IMR-90 (cell line): ENCODE measurements around the gene ANO2. TPM values are rescaled to one million over a fixed set of nuclear protein-coding genes. Genes with fewer than 3 reads are reported as not detected.

Source experiments
- microRNA-seq, 2 experiments: library from miRNA; stranded (forward) in 1 of 2; unstranded in 1 of 2; fragments of 10-50 nt in 1 of 2; fragments of <30 nt in 1 of 2; gene quantifications in 1 of 2; microRNA quantifications in 1 of 2; one replicate each; pipeline versions ENCODE3 to v1.1.0; 2013 to 2020; ENCODE audit not compliant: insufficient read depth in 1 of 2, insufficient read length in 1 of 2, unreplicated experiment in 1 of 2
- polyA plus RNA-seq, 3 experiments: library from polyadenylated mRNA; depleted of rRNA; stranded (reverse); fragments of >200 nt; gene quantifications; 2 replicates each; pipeline ENCODE4 v1.2.3, GENCODE V29; 2012; ENCODE audit warnings: low replicate concordance in 1 of 3
- small RNA-seq, 5 experiments: library from RNA; depleted of rRNA; stranded (forward); fragments of <200 nt; gene quantifications; one replicate each; pipeline ENCODE3, GENCODE V24; 2012
- total RNA-seq: library from RNA; depleted of rRNA; stranded (reverse); fragments of >200 nt; gene quantifications from 2 replicates; pipeline ENCODE4 v1.2.3, GENCODE V29; 2012; rRNA removed

ANO2 gene
- total and polyA plus RNA-seq, 2 of the 4 experiments (the other 2 are of a cell fraction): 0.22 TPM; not detected in 1

Small RNAs within 50 kb of the gene (microRNA-seq; reads per million reads assigned to microRNA genes)
- gene AC137627.1 (ENCODE audit: insufficient read depth, insufficient read length): not detected

Small RNAs within 50 kb of the gene (small RNA-seq; reads per million reads assigned to genes)
- gene AC137627.1: 0 reads per million in 5 experiments

Other genes starting within 250 kb of the ANO2 start
- gene VWF, start 179.4 kb upstream of the ANO2 start, total RNA-seq: under 0.01 TPM in 2 replicates
- 0.09 and 0.10 TPM in 2 replicates for gene VWF, start 179.4 kb upstream of the ANO2 start, polyA plus RNA-seq (2012; rRNA removed)